Large intestine (tissue), 3 donors: ENCODE results near the gene NEK11. TPM values are rescaled to one million over a fixed set of nuclear protein-coding genes. Genes with fewer than 3 reads are reported as not detected.
"Not testable (repeated sequence)": the region's sequence is repeated elsewhere in the genome, so short reads cannot be mapped to it uniquely, and the experiment has no call there.

ENCODE experiments used
- DNase-seq, 2 donors: peaks; one replicate each; pipeline versions ENCODE4 v3.0.0 to v3.0.0-alpha.2; 2013
- H3K27ac ChIP-seq: one replicate; pipeline ENCODE4 v1.5.1; 2013; ENCODE audit warnings: low read length
- H3K27me3 ChIP-seq: 2 replicates; pipeline ENCODE4 v1.6.1; 2013; ENCODE audit warnings: low read length; ENCODE audit not compliant: control insufficient read depth, insufficient read depth
- H3K36me3 ChIP-seq: 2 replicates; pipeline ENCODE4 v1.6.1; 2013; ENCODE audit warnings: low read length; ENCODE audit not compliant: control insufficient read depth, insufficient read depth
- H3K4me1 ChIP-seq: one replicate; pipeline ENCODE4 v1.6.1; 2013; ENCODE audit warnings: low read length; ENCODE audit not compliant: control insufficient read depth, insufficient read depth
- H3K4me3 ChIP-seq: one replicate; pipeline ENCODE4 v1.5.1; 2013; ENCODE audit warnings: low read length
- H3K9me3 ChIP-seq: one replicate; pipeline ENCODE4 v1.6.1; 2013; ENCODE audit warnings: mild to moderate bottlenecking, low read depth, low read length, moderate library complexity; ENCODE audit not compliant: control insufficient read depth
- WGBS: methylation state at CpG from one replicate; pipeline ENCODE4 v1.1.5; 2013; ENCODE audit warnings: low lambda C conversion rate; ENCODE audit not compliant: insufficient coverage; 5-methylcytosine and 5-hydroxymethylcytosine counted together
- polyA plus RNA-seq: library from polyadenylated mRNA; unstranded; fragments of 120-200 nt; gene quantifications from one replicate; pipeline ENCODE4 v1.2.1, GENCODE V29; 2013

The NEK11 gene
- polyA plus RNA-seq, 1 donor = 10.5 TPM

- peaks cover 8% of the 10 kb centered on the region for H3K9me3 ChIP-seq
- H3K27me3 ChIP-seq = no peaks in the 10 kb centered on the region
- no peak overlapping the region for H3K27ac ChIP-seq
- H3K4me3 ChIP-seq = no peak overlapping the region
- no peak for DNase-seq
- H3K4me1 ChIP-seq = no peaks in the 10 kb centered on the region
- H3K36me3 ChIP-seq = peaks cover 4% of the 10 kb centered on the region
- WGBS = no CpG with 5 or more reads among the region's 5 CpGs
Measured at GRCh38 chr3:131036986-131037385, 10.3 kb downstream of the NEK11 start.

GRCh38 chr3:131038326-131038725 is 11.6 kb downstream of the NEK11 start:
- WGBS = 92% methylated on average over 2 of the region's 2 CpGs
- no peak overlapping the region for H3K27ac ChIP-seq
- no peaks in the 10 kb centered on the region for H3K27me3 ChIP-seq
- H3K36me3 ChIP-seq = peaks cover 6% of the 10 kb centered on the region
- no peak overlapping the region for H3K4me3 ChIP-seq
- H3K9me3 ChIP-seq = peaks cover 9% of the 10 kb centered on the region
- no peak for DNase-seq
- H3K4me1 ChIP-seq = no peaks in the 10 kb centered on the region

GRCh38 chr3:131042271-131042985 is 15.8 kb downstream of the NEK11 start:
- not testable (repeated sequence) for H3K27me3 ChIP-seq, H3K4me1 ChIP-seq, DNase-seq, H3K4me3 ChIP-seq, H3K27ac ChIP-seq, H3K36me3 ChIP-seq
- no CpG with 5 or more reads among the region's 10 CpGs for WGBS
- peaks cover 13% of the 10 kb centered on the region for H3K9me3 ChIP-seq

GRCh38 chr3:131047582-131047981 is 20.9 kb downstream of the NEK11 start:
- Histone ChIP-seq H3K4me3 (no peak overlapping the region), H3K9me3 (peaks cover 4% of the 10 kb centered on the region), H3K27me3 (no peaks in the 10 kb centered on the region), H3K27ac (no peak overlapping the region), H3K4me1 (no peaks in the 10 kb centered on the region), H3K36me3 (no peaks in the 10 kb centered on the region)
- no peak for DNase-seq
- no CpG with 5 or more reads among the region's 2 CpGs for WGBS

- WGBS = no CpG with 5 or more reads among the region's 7 CpGs
- Histone ChIP-seq H3K27ac (no peak overlapping the region), H3K27me3 (no peaks in the 10 kb centered on the region), H3K4me3 (no peak overlapping the region), H3K36me3 (no peaks in the 10 kb centered on the region), H3K4me1 (no peaks in the 10 kb centered on the region), H3K9me3 (peaks cover 4% of the 10 kb centered on the region)
- DNase-seq = no peak
Measured at GRCh38 chr3:131048030-131048429, 21.4 kb downstream of the NEK11 start.

GRCh38 chr3:131050001-131050400 is 23.3 kb downstream of the NEK11 start:
- no peak for DNase-seq
- Histone ChIP-seq H3K27ac (no peak overlapping the region), H3K4me1 (no peaks in the 10 kb centered on the region), H3K4me3 (no peak overlapping the region), H3K9me3 (peaks cover under 1% of the 10 kb centered on the region), H3K36me3 (no peaks in the 10 kb centered on the region), H3K27me3 (no peaks in the 10 kb centered on the region)
- no CpG with 5 or more reads among the region's 3 CpGs for WGBS

- Histone ChIP-seq H3K27me3 (no peaks in the 10 kb centered on the region), H3K27ac (no peak overlapping the region), H3K4me1 (no peaks in the 10 kb centered on the region), H3K4me3 (no peak overlapping the region), H3K9me3 (no peaks in the 10 kb centered on the region), H3K36me3 (no peaks in the 10 kb centered on the region)
- no peak for DNase-seq
- WGBS = 90% methylated on average over 2 of the region's 3 CpGs
Measured at GRCh38 chr3:131053043-131053859, 26.6 kb downstream of the NEK11 start.

GRCh38 chr3:131067983-131068382 is 41.3 kb downstream of the NEK11 start:
- Histone ChIP-seq H3K9me3 (no peaks in the 10 kb centered on the region), H3K4me1 (no peaks in the 10 kb centered on the region), H3K27ac (no peak overlapping the region), H3K36me3 (no peaks in the 10 kb centered on the region), H3K4me3 (no peak overlapping the region), H3K27me3 (no peaks in the 10 kb centered on the region)
- DNase-seq = no peak

- Histone ChIP-seq H3K27me3 (no peaks in the 10 kb centered on the region), H3K36me3 (no peaks in the 10 kb centered on the region), H3K4me3 (no peak overlapping the region), H3K9me3 (no peaks in the 10 kb centered on the region), H3K27ac (no peak overlapping the region), H3K4me1 (no peaks in the 10 kb centered on the region)
- DNase-seq = no peak
- WGBS = no CpG with 5 or more reads among the region's 2 CpGs
Measured at GRCh38 chr3:131072099-131072559, 45.5 kb downstream of the NEK11 start.

GRCh38 chr3:131072845-131073244 is 46.2 kb downstream of the NEK11 start:
- Histone ChIP-seq H3K36me3 (no peaks in the 10 kb centered on the region), H3K27ac (peak overlapping the region; percentile 15), H3K27me3 (no peaks in the 10 kb centered on the region), H3K9me3 (no peaks in the 10 kb centered on the region), H3K4me3 (no peak overlapping the region), H3K4me1 (no peaks in the 10 kb centered on the region)
- peak; percentile 29 to 55 for DNase-seq
- no CpG with 5 or more reads among the region's 2 CpGs for WGBS
